ENCODE measurements around the gene CLK3.

The CLK3 gene

DNA sequence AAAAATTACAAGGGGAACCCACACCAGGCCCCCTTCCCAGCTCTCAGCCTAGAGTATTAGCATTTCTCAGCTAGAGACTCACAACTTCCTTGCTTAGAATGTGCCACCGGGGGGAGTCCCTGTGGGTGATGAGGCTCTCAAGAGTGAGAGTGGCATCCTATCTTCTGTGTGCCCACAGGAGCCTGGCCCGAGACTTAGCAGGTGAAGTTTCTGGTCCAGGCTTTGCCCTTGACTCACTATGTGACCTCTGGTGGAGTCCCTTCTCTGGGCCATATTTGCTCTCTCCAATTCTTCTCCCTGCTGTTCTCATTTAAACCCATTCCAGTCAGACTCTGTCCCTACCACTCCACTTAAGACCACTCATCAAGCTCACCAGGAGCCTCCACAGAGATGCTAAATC, 18.1 kb downstream of the CLK3 start:
- no peak; the same call in 1 of the 2 replicates for TF ChIP-seq CTCF (IDR thresholded peaks at IDR 0.05; ENCODE audit: low read depth, low read length)

GRCh38 chr15:74635228-74635627, 19.6 kb downstream of the CLK3 start:
- peak; percentile 88 for TF ChIP-seq CTCF (IDR thresholded peaks at IDR 0.05; ENCODE audit: low read depth, low read length)
- DNase-seq (ENCODE audit: extremely low read depth, low read depth), result no peak

More for the DNA sequence above, 18.1 kb downstream of the CLK3 start:
- no peak for DNase-seq (ENCODE audit: extremely low read depth, low read depth)

GRCh38 chr15:74636984-74637383, 21.3 kb downstream of the CLK3 start:
- no peak for DNase-seq (ENCODE audit: extremely low read depth, low read depth)
- TF ChIP-seq CTCF (IDR thresholded peaks at IDR 0.05; ENCODE audit: low read depth, low read length), result no peak

DNA sequence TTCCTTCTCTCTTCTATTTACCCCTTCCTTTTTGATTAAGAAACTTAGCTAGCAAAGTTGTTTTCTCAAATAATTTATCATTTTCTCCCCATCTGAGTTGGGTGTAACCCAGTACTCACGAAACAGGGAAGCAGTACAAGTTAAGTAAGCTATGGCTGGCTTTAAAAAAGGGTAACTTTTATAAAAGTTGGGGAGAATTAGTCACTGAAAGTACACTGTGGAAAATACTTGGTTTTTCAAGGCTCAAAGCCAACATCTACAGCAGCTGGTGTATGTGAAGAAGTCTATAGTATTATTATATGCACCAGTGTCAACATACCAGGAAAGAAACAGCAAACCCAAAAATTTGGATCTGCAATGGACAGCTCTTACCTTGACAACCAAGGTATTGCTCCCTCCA, 25.5 kb downstream of the CLK3 start:
- TF ChIP-seq CTCF (IDR thresholded peaks at IDR 0.05; ENCODE audit: low read depth, low read length), result no peak
- DNase-seq (ENCODE audit: extremely low read depth, low read depth), result no peak

GRCh38 chr15:74642348-74642733, 26.7 kb downstream of the CLK3 start:
- TF ChIP-seq CTCF (IDR thresholded peaks at IDR 0.05; ENCODE audit: low read depth, low read length), result no peak
- no peak for DNase-seq (ENCODE audit: extremely low read depth, low read depth)

DNA sequence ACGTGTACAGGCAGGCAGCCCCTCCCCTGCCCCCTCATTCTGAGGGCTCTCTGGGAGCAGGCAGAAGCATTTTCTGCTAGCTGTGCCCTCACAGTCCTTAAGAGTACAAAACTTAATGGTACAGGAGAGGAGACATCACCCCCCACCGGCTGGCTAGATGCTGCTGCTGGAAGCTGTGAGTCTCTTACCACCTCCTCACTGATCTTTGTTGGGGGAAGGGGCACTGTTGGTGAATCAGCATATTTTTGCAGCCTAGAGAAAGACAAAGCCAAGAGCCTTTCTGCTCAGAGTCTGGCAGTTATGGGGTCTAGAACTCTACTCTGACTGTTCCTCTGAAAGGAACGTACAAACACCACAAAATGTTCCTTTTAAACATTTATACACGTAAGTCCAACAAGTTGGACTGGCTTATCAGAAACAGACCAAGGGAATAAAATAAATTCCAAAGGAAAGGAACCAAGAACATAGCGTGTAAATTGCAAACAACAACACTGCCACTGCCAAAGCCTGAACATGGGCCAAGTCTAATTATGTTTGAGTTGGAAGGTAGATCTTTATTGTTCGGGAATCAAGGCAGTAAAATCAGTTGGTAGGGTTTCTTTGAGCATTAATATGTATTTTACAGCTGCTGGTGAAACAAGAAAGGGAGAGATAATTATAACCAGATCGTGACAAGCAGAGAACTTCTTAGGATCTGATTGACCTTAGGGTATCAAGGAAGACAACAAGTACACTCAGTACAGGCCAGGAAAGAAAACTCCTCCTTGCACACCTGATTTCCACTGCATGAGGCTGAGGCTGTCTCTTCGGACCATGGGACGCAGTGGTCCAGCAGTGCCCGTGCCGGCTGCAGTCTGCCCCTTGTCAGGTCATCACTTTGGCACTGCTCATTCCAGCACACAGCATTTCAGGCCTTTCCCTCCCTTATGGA, 27.4 kb downstream of the CLK3 start:
- TF ChIP-seq CTCF (IDR thresholded peaks at IDR 0.05; ENCODE audit: low read depth, low read length), result no peak
- DNase-seq (ENCODE audit: extremely low read depth, low read depth), result no peak

- no peak for DNase-seq (ENCODE audit: extremely low read depth, low read depth)
- no peak for TF ChIP-seq CTCF (IDR thresholded peaks at IDR 0.05; ENCODE audit: low read depth, low read length)
Observed at GRCh38 chr15:74643665-74644204, 28.1 kb downstream of the CLK3 start.
